HEK293T (cell line): ENCODE results near the gene GGA1.

Experiments
- ARNT ChIP-seq: fragments of 450-650 bp; IDR thresholded peaks from 2 replicates; pipeline ENCODE4 v1.6.1; 2017; ENCODE audit warnings: mild to moderate bottlenecking
- BHLHE40 ChIP-seq: fragments of 450-650 bp; IDR thresholded peaks from 2 replicates; pipeline ENCODE4 v1.6.1; 2016; ENCODE audit warnings: mild to moderate bottlenecking, moderate library complexity, borderline replicate concordance
- ELF4 ChIP-seq: fragments of 450-650 bp; IDR thresholded peaks from 2 replicates; pipeline ENCODE4 v1.6.1; 2017; ENCODE audit warnings: antibody characterized with exemption
- FOXA1 ChIP-seq: fragments of 450-650 bp; IDR thresholded peaks from 2 replicates; pipeline ENCODE4 v1.6.1; 2016; ENCODE audit warnings: mild to moderate bottlenecking
- FOXK2 ChIP-seq: fragments of 450-650 bp; IDR thresholded peaks from 2 replicates; pipeline ENCODE4 v1.6.1; 2016; ENCODE audit warnings: mild to moderate bottlenecking
- FOXM1 ChIP-seq: fragments of 450-650 bp; IDR thresholded peaks from 2 replicates; pipeline ENCODE4 v1.6.1; 2017; ENCODE audit warnings: mild to moderate bottlenecking, borderline replicate concordance
- SP1 ChIP-seq: fragments of 450-650 bp; IDR thresholded peaks from 2 replicates; pipeline ENCODE4 v1.6.1; 2017
- SUZ12 ChIP-seq: fragments of 450-650 bp; IDR thresholded peaks from 2 replicates; pipeline ENCODE4 v1.6.1; 2016; ENCODE audit warnings: mild to moderate bottlenecking
- ZNF384 ChIP-seq: fragments of 450-650 bp; IDR thresholded peaks from 2 replicates; pipeline ENCODE4 v1.6.1; 2016

- TF ChIP-seq FOXA1: no peak
- TF ChIP-seq FOXM1: no peak
- no peak for TF ChIP-seq FOXK2
- TF ChIP-seq SP1: no peak
- TF ChIP-seq ARNT: no peak
- no peak for TF ChIP-seq ELF4
- TF ChIP-seq ZNF384: no peak
- no peak for TF ChIP-seq BHLHE40
- no peak for TF ChIP-seq SUZ12
These were observed 29.9 kb downstream of the GGA1 start for GRCh38 chr22:37638391-37639069.
